Measurements from ENCODE around the gene CCT6B. TPM values are rescaled to one million over a fixed set of nuclear protein-coding genes. Genes with fewer than 3 reads are reported as not detected.
A peak's percentile ranks its signal among the peaks of the same experiment; 100 is the strongest.

The CCT6B gene
- total and polyA plus RNA-seq, 2 of the 4 experiments (the other 2 are of a cell fraction), result 0.72 to 1.1 TPM

- H2BK20ac ChIP-seq (ENCODE audit: low read depth, low read length), result no peak overlapping the region
- H3K27me3 ChIP-seq (ENCODE audit: control insufficient read depth, insufficient read depth, low read length), result no peaks in the 10 kb centered on the region
- 0 out of 2 replicates have a peak overlapping the region, but pooled peaks have one; percentile 18 for H3K4me2 ChIP-seq (ENCODE audit: low read depth, low read length)
- ATAC-seq (ENCODE audit: low read depth) (no peak), DNase-seq (no peak)
- H3K27ac ChIP-seq (ENCODE audit: insufficient read depth, low read length), result no peak overlapping the region
- H3K56ac ChIP-seq (ENCODE audit: extremely low read depth, insufficient read depth, low read length), result no peak overlapping the region
- H2AFZ ChIP-seq (replicated peaks; ENCODE audit: low read length, poor library complexity), result no peak overlapping the region
- dilution Hi-C loops (cut with HindIII; ENCODE audit: low sequenced_read_pairs, unreplicated experiment) (no loop called here), in situ Hi-C loops (cut with MboI; ENCODE audit: low sequenced_read_pairs) (loop anchor here (25.0 kb wide), 1 partner anchor 608 kb away; the partner anchor contains the start of genes AP2B1 and PEX12), intact Hi-C loops (cut with micrococcal nuclease) (no loop called here)
- no peak overlapping the region for H2AK5ac ChIP-seq (ENCODE audit: low read depth, low read length)
- TF ChIP-seq ELK1 (IDR thresholded peaks at IDR 0.05; ENCODE audit: borderline replicate concordance, low read depth, low read length), result no peak
- no peak for TF ChIP-seq SMC3 (IDR thresholded peaks at IDR 0.05; ENCODE audit: low read depth, low read length)
- no peak for TF ChIP-seq RCOR1 (IDR thresholded peaks at IDR 0.05; ENCODE audit: insufficient replicate concordance, low read length)
- TF ChIP-seq CHD1 (IDR thresholded peaks at IDR 0.05; ENCODE audit: low read depth, low read length), result no peak
- no peak for TF ChIP-seq RAD21 (IDR thresholded peaks at IDR 0.05; ENCODE audit: low read length)
- TF ChIP-seq MXI1 (IDR thresholded peaks at IDR 0.05; ENCODE audit: borderline replicate concordance, low read depth, low read length), result no peak
- no peak for TF ChIP-seq CEBPB (IDR thresholded peaks at IDR 0.05; ENCODE audit: low read depth, low read length)
- TF ChIP-seq USF2 (IDR thresholded peaks at IDR 0.05; ENCODE audit: low read depth, low read length), result no peak
- TF ChIP-seq NFE2L2 (IDR thresholded peaks at IDR 0.05; ENCODE audit: low read depth, low read length), result no peak
- TF ChIP-seq POLR2A (IDR thresholded peaks at IDR 0.05; ENCODE audit: low read depth, low read length), result no peak
- no peak for TF ChIP-seq RFX5 (IDR thresholded peaks at IDR 0.05; ENCODE audit: low read depth, low read length)
- TF ChIP-seq BHLHE40 (IDR thresholded peaks at IDR 0.05; ENCODE audit: low read depth, low read length), result no peak
- TF ChIP-seq FOS (IDR thresholded peaks at IDR 0.05; ENCODE audit: low read depth, low read length), result no peak
- no peak for TF ChIP-seq CTCF (conservative IDR thresholded peaks at IDR 0.05; ENCODE audit: low read depth, low read length)
- no peak for TF ChIP-seq MAFK (IDR thresholded peaks at IDR 0.05; ENCODE audit: low read depth, low read length)
- no peak for TF ChIP-seq MAZ (IDR thresholded peaks at IDR 0.05; ENCODE audit: borderline replicate concordance, low read depth, low read length)
- no peak overlapping the region for H2BK5ac ChIP-seq (ENCODE audit: low read depth, low read length, poor library complexity, severe bottlenecking)
- H3K4ac ChIP-seq (ENCODE audit: low read depth, low read length), result peak overlapping the region; percentile 2; the same call in 1 of the 2 replicates
- H3K23ac ChIP-seq (ENCODE audit: low read depth, low read length), result peak overlapping the region; percentile 14; the same call in 1 of the 2 replicates
- H3K18ac ChIP-seq (ENCODE audit: low read depth, low read length), result no peak overlapping the region
- H3K4me1 ChIP-seq (ENCODE audit: control insufficient read depth, insufficient read depth, low read length), result peaks cover 7% of the 10 kb centered on the region
- H4K20me1 ChIP-seq (ENCODE audit: insufficient read depth, low read length), result no peaks in the 10 kb centered on the region
- H3K9me1 ChIP-seq (ENCODE audit: insufficient read depth, low read length), result 0 out of 2 replicates have a peak, but pooled peaks cover 3% of the 10 kb centered on the region
- no peak overlapping the region for H3K4me3 ChIP-seq (ENCODE audit: insufficient read depth, low read depth, low read length)
- no peak overlapping the region for H2BK15ac ChIP-seq (ENCODE audit: low read depth, low read length)
- peaks cover 4% of the 10 kb centered on the region; the same call in 1 of the 2 replicates for H3K36me3 ChIP-seq (ENCODE audit: control insufficient read depth, insufficient read depth, low read length)
- peak overlapping the region; percentile 68 to 74; a peak in 2 of 4 replicates for H4K8ac ChIP-seq (ENCODE audit: low read depth in 2 of 2, low read length in 2 of 2)
- POLR2A ChIA-PET (ENCODE audit: unreplicated experiment), result no interaction called here
- H3K79me1 ChIP-seq (ENCODE audit: low read depth in 1 of 2, low read length in 2 of 2), result peaks cover 16 to 27% of the 10 kb centered on the region in 2 experiments
- CTCF ChIA-PET, result interaction anchor here (0.6 kb wide), 1 partner anchor 260 kb away, joined by 6 read pairs; no protein-coding TSS in a partner anchor
- no peak overlapping the region for H3K14ac ChIP-seq (replicated peaks; ENCODE audit: low read depth, low read length)
- peak overlapping the region; percentile 35 for H2AK9ac ChIP-seq (replicated peaks; ENCODE audit: low read depth, low read length, poor library complexity)
- H4K91ac ChIP-seq (ENCODE audit: insufficient read depth, low read depth, low read length), result no peak overlapping the region
- 92% methylated on average over 2 of the region's 7 CpGs; no CpG with 5 or more reads in 1 of the 2 experiments for WGBS, 2 experiments (ENCODE audit: extremely low coverage in 2 of 2, insufficient read length in 1 of 2)
- H3K9me3 ChIP-seq (ENCODE audit: control insufficient read depth, insufficient read depth, low read length), result no peaks in the 10 kb centered on the region
- H4K5ac ChIP-seq (ENCODE audit: low read depth, low read length), result peak overlapping the region; percentile 46
- no TSS peak for BruUV-seq (replicated peaks)
- no peak overlapping the region for H3K9ac ChIP-seq (ENCODE audit: low read depth, low read length)
- H2BK120ac ChIP-seq (ENCODE audit: low read depth, low read length), result no peak overlapping the region
These were observed 17.9 kb upstream of the CCT6B start for GRCh38 chr17:34979153-34979552.

All from IMR-90 (cell line).